Loucy (cell line): ENCODE results near the gene SMAP1.

ENCODE experiments used
- EZH2phosphoT487 ChIP-seq: fragments of 200-600 bp; IDR thresholded peaks from 2 replicates; pipeline ENCODE4 v1.6.1; 2018; ENCODE audit warnings: antibody characterized with exemption, mild to moderate bottlenecking, moderate library complexity, borderline replicate concordance
- TF ChIP-seq, protein P1 (sequence below): fragments of 200-600 bp; sonication (generic); conservative IDR thresholded peaks from 2 replicates; pipeline ENCODE4 v1.5.1; 2014; ENCODE audit warnings: mild to moderate bottlenecking, antibody characterized with exemption, low read length

DNA sequence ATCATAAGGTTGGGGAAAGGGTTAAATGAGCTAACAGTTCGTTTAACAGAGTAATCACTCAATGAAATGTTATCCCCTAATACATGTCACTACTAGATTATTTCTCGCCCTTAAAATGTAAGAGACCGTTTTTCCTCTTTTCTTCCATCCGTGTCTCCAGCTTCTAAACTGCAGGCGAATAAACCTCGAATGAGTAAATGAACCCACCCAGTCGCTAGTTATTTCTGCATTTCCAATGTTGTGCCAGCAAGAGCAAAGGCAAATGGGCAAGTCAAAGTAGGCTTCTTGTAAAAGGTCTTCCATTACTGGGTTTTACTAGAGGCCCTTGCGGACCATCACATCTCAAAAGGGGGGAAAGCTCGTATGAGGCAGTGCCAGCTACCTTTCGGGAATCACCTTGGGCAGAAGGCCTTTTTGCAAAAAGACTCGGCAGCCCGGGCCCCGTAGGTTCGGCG, 400 bp upstream of the SMAP1 start:
- TF ChIP-seq, protein P1, sequence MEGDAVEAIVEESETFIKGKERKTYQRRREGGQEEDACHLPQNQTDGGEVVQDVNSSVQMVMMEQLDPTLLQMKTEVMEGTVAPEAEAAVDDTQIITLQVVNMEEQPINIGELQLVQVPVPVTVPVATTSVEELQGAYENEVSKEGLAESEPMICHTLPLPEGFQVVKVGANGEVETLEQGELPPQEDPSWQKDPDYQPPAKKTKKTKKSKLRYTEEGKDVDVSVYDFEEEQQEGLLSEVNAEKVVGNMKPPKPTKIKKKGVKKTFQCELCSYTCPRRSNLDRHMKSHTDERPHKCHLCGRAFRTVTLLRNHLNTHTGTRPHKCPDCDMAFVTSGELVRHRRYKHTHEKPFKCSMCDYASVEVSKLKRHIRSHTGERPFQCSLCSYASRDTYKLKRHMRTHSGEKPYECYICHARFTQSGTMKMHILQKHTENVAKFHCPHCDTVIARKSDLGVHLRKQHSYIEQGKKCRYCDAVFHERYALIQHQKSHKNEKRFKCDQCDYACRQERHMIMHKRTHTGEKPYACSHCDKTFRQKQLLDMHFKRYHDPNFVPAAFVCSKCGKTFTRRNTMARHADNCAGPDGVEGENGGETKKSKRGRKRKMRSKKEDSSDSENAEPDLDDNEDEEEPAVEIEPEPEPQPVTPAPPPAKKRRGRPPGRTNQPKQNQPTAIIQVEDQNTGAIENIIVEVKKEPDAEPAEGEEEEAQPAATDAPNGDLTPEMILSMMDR = no peak
- TF ChIP-seq EZH2phosphoT487 = no peak
